MG63 (cell line): ENCODE results near the gene ADAMTS18. TPM values are rescaled to one million over a fixed set of nuclear protein-coding genes. Genes with fewer than 3 reads are reported as not detected.

Experiments
- DNase-seq: peaks from one replicate; pipeline ENCODE4 v3.0.0-alpha.2; 2020
- H3K27me3 ChIP-seq: fragments of 250-450 bp; sonication (Bioruptor Pico); 2 replicates; pipeline ENCODE4 v1.5.1; 2020; ENCODE audit warnings: mild to moderate bottlenecking, moderate library complexity
- H3K36me3 ChIP-seq: fragments of 250-450 bp; sonication (Bioruptor Pico); 2 replicates; pipeline ENCODE4 v1.5.1; 2020; ENCODE audit warnings: mild to moderate bottlenecking, moderate library complexity
- H3K4me3 ChIP-seq: fragments of 250-450 bp; sonication (Bioruptor Pico); 2 replicates; pipeline ENCODE4 v1.5.1; 2020; ENCODE audit warnings: mild to moderate bottlenecking, moderate library complexity
- H3K9me3 ChIP-seq: fragments of 250-450 bp; sonication (Bioruptor Pico); 2 replicates; pipeline ENCODE4 v1.5.1; 2020; ENCODE audit warnings: mild to moderate bottlenecking, moderate library complexity
- total RNA-seq: library from RNA; depleted of rRNA; stranded (reverse); fragments of >200 nt; shearing (Covaris generic); gene quantifications from 2 replicates; pipeline ENCODE4 v1.2.3, GENCODE V29; 2014; ENCODE audit warnings: low replicate concordance

ADAMTS18 gene
- total RNA-seq, 1 experiment from 2014 or later, result not detected

GRCh38 chr16:77408607-77409006 is 26.2 kb downstream of the ADAMTS18 start:
- Histone ChIP-seq H3K4me3 (no peak overlapping the region), H3K9me3 (no peaks in the 10 kb centered on the region), H3K36me3 (no peaks in the 10 kb centered on the region), H3K27me3 (no peaks in the 10 kb centered on the region)
- no peak for DNase-seq

DNA sequence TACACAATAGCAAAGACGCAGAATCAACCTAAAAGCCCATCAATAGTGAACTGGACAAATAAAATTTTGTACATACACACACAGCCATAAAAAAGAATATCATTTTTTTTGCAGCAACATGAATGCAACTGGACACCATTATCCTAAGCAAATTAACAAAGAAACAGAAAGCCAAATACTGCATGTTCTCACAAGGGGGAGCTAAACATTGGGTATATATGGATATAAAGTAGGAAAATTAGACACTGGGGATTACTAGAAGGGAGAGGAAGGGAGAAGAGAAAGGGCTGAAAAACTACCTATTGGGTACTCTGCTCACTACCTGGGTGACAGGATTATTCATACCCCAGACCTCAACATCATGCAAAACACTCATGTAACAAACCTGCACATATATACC is 28.2 kb downstream of the ADAMTS18 start:
- no peak for DNase-seq

DNA sequence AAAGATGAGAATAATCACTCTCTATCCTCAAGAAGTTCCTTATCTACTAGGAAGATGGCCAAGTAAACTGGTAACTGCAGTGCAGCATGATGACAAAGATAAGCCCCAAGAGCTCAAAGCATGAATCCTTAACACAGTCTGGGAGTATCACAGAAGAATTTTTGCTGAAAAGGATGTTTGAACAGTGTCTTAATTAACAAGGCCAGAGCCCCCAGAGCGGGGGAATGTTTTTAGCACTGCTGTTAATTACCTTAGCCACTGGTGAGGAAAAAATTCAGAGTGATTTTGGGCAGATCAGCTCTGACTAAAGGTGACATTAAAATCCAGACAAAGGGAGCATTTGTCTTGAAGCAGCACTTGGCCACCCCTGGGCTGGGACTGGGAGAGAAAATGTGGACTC is 30.1 kb downstream of the ADAMTS18 start:
- no peak for DNase-seq
- Histone ChIP-seq H3K9me3 (no peaks in the 10 kb centered on the region), H3K27me3 (no peaks in the 10 kb centered on the region), H3K4me3 (no peak overlapping the region), H3K36me3 (no peaks in the 10 kb centered on the region)

More for the DNA sequence above, 28.2 kb downstream of the ADAMTS18 start:
- no peaks in the 10 kb centered on the region for H3K27me3 ChIP-seq
- no peak overlapping the region for H3K4me3 ChIP-seq
- no peaks in the 10 kb centered on the region for H3K9me3 ChIP-seq
- no peaks in the 10 kb centered on the region for H3K36me3 ChIP-seq

- DNase-seq, result no peak
- Histone ChIP-seq H3K27me3 (no peaks in the 10 kb centered on the region), H3K36me3 (no peaks in the 10 kb centered on the region), H3K9me3 (no peaks in the 10 kb centered on the region), H3K4me3 (no peak overlapping the region)
Measured at GRCh38 chr16:77403732-77404131, 31.1 kb downstream of the ADAMTS18 start.

DNA sequence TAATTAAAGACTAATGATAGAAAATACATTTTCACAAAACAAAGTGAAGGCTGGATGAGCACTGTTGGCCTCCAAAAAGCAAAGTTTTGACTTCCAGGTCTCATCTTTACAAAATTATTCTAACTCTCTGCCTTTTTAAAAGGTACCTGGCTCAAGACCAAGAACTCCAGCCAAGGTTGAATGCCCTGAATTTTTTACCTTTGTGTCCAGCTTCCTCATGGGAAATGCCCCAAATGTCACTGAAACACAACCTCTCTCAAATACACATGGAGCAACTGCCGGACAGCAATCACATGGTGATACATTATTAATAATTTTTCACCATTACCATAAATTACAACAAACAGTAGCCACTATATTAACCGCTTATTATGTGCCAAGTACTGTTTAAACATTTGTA is 32.2 kb downstream of the ADAMTS18 start:
- Histone ChIP-seq H3K27me3 (no peaks in the 10 kb centered on the region), H3K9me3 (no peaks in the 10 kb centered on the region), H3K36me3 (no peaks in the 10 kb centered on the region), H3K4me3 (no peak overlapping the region)
- DNase-seq, result no peak

DNA sequence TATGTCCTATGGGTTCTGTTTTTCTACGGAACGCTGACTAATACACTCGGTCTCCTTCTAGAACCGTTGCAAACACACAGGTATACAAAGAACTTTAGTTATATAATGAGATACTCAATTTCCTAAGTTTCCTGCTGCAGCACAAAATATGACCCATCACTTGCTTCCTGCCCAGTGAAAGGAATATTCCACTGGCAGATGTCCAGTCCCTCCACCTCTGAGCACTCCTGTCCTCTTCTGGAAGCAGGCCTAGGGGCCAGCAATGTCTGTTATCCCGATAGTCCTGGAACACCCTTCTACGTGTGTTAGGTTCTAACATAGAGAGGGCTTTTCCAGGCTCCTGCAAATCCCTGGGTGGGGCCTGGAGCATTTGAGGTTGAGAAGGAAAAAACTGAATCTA is 32.7 kb downstream of the ADAMTS18 start:
- Histone ChIP-seq H3K4me3 (no peak overlapping the region), H3K9me3 (no peaks in the 10 kb centered on the region), H3K36me3 (no peaks in the 10 kb centered on the region), H3K27me3 (no peaks in the 10 kb centered on the region)
- no peak for DNase-seq

- DNase-seq, result no peak
- no peak overlapping the region for H3K4me3 ChIP-seq
Measured at GRCh38 chr16:77399546-77399945, 35.3 kb downstream of the ADAMTS18 start.

GRCh38 chr16:77399066-77399465 is 35.8 kb downstream of the ADAMTS18 start:
- no peaks in the 10 kb centered on the region for H3K9me3 ChIP-seq
- H3K27me3 ChIP-seq, result no peaks in the 10 kb centered on the region
- DNase-seq, result no peak
- H3K36me3 ChIP-seq, result no peaks in the 10 kb centered on the region
- no peak overlapping the region for H3K4me3 ChIP-seq

More at GRCh38 chr16:77399546-77399945, 35.3 kb downstream of the ADAMTS18 start:
- Histone ChIP-seq H3K9me3 (no peaks in the 10 kb centered on the region), H3K27me3 (no peaks in the 10 kb centered on the region), H3K36me3 (no peaks in the 10 kb centered on the region)

- no peaks in the 10 kb centered on the region for H3K36me3 ChIP-seq
- H3K27me3 ChIP-seq, result no peaks in the 10 kb centered on the region
- H3K4me3 ChIP-seq, result no peak overlapping the region
- H3K9me3 ChIP-seq, result no peaks in the 10 kb centered on the region
- no peak for DNase-seq
Measured at GRCh38 chr16:77398495-77398894, 36.3 kb downstream of the ADAMTS18 start.

DNA sequence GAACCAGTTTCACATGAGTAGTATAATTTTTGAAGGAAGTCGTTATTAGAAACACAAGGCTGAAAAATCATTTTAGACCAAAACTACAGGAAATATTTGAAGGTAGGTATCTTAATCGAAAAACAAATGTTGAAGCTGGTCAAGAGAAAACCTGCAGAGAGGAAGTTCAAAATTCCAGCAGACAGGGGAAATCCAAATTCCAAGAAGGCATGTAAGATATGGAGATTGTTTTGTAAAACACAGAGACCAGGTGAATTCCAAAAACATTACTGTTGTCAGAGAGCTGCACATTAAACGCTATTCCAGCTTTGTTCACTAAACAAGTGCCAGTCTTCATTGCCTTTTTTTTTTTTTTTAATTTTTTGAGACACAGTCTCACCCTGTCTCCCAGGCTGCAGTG is 38.4 kb downstream of the ADAMTS18 start:
- H3K27me3 ChIP-seq, result no peaks in the 10 kb centered on the region
- no peaks in the 10 kb centered on the region for H3K9me3 ChIP-seq
- no peak overlapping the region for H3K4me3 ChIP-seq
- no peaks in the 10 kb centered on the region for H3K36me3 ChIP-seq
- no peak for DNase-seq

GRCh38 chr16:77394699-77395098 is 40.1 kb downstream of the ADAMTS18 start:
- Histone ChIP-seq H3K27me3 (no peaks in the 10 kb centered on the region), H3K9me3 (no peaks in the 10 kb centered on the region), H3K4me3 (no peak overlapping the region), H3K36me3 (no peaks in the 10 kb centered on the region)
- DNase-seq, result no peak

DNA sequence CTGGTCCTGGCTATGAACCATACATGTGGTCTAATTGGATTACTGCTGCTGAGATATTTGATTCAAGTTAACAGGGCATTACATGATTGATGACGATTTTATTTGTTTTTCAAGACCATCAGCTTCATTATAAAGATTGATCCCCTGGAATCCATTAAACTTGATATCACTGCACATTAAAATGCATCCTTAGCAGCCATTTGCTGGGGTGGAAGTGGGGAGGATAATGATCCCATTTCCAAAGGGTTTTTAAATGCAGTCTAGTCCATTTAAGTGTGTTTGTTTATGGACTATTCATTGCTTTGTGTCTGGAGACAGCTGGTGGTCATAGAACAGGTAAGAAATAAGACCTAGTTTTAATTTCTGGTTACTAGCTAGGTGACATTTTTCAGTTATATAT is 40.9 kb downstream of the ADAMTS18 start:
- Histone ChIP-seq H3K4me3 (no peak overlapping the region), H3K27me3 (no peaks in the 10 kb centered on the region), H3K36me3 (no peaks in the 10 kb centered on the region), H3K9me3 (no peaks in the 10 kb centered on the region)
- no peak for DNase-seq

DNA sequence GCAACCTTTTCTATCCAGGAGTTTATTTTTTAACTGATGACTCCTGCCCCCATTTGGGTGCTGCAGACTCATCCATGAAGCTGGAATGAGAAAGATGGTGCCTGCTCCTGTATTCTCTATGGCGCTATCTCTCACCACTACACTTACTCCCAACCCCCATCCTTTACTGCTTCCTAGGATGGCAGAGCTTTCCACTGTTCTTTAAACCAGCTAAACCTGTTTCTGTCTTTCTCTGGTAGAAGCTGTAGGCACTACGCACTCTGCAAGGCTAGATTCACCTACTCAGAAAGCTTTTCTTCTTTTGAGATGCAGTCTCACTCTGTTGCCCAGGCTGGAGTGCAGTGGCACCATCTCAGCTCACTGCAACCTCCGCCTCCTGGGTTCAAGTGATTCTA is 47.0 kb downstream of the ADAMTS18 start:
- H3K36me3 ChIP-seq, result no peaks in the 10 kb centered on the region
- H3K27me3 ChIP-seq, result no peaks in the 10 kb centered on the region
- H3K4me3 ChIP-seq, result no peak overlapping the region
- no peak for DNase-seq
- H3K9me3 ChIP-seq, result no peaks in the 10 kb centered on the region

DNA sequence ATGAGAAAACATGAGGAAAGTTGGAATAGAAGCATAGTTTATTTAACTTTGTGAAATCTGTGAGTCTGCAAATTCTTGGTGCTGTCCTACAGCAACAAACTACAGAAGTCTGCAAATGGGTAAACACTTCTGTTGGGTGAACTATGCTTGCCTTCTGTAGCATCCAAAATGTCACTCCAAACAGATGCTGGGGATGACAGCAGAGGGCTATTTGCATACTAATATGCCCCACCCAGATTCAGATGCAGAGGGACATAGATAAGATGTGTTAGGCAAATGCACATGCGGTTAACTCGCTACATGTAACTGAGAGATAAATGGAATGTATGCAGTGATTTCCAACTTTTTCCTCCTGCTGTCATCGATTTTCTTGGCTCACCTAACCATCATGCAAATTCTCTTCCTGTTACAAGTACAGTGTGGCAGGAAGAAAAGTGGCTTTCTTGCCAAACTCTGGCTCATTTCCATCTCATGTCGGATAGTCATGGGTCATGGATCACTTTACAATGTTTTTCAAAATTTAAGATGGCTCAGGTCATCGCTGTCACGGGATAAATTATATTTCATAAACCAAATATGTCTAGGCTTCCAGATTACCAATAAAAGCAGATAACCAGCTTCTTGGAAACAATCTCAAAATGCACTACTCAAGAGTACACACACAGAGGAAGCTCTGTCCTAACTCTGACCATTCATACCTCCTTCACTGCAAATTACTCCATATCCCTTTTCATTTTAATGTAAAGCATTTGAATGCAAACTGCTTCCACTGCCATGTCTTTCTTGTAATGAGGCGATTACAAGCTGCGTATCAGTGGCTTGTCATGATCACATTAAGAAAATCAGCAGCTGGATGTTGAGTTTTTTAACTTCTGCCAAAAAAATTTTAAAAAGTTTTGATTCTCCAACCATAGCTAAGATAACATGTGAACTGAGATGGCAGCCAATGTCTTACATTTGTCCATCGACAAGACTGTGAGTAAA is 47.7 kb downstream of the ADAMTS18 start:
- peak; percentile 10 for DNase-seq
- H3K36me3 ChIP-seq, result no peaks in the 10 kb centered on the region
- H3K27me3 ChIP-seq, result no peaks in the 10 kb centered on the region
- H3K4me3 ChIP-seq, result no peak overlapping the region
- H3K9me3 ChIP-seq, result no peaks in the 10 kb centered on the region

DNA sequence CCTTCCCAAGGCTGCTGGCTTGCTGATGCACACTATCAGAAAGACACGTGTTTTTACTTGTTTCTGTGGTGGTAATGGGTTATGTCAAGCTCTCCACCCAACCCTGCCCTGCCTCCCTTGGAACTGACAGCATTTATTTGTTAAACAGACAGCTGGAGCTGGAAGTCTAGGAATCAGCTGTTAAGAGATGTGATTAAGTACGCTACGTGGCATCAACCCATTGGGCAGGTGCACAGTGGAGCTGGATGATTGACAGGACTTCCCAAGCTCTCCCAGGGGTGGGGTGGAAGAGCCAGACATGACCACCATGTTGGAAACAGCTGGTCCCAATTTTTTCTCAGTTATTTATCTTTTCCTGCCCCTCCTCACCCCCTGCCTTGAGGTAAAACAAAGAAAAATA is 49.4 kb downstream of the ADAMTS18 start:
- no peak for DNase-seq
- H3K36me3 ChIP-seq, result no peaks in the 10 kb centered on the region
- no peaks in the 10 kb centered on the region for H3K27me3 ChIP-seq
- H3K9me3 ChIP-seq, result no peaks in the 10 kb centered on the region
- H3K4me3 ChIP-seq, result no peak overlapping the region

- H3K9me3 ChIP-seq, result no peaks in the 10 kb centered on the region
- H3K36me3 ChIP-seq, result no peaks in the 10 kb centered on the region
- DNase-seq, result no peak
- H3K4me3 ChIP-seq, result no peak overlapping the region
- no peaks in the 10 kb centered on the region for H3K27me3 ChIP-seq
Measured at GRCh38 chr16:77383606-77384187, 51.1 kb downstream of the ADAMTS18 start.

- Histone ChIP-seq H3K4me3 (no peak overlapping the region), H3K36me3 (no peaks in the 10 kb centered on the region), H3K9me3 (no peaks in the 10 kb centered on the region), H3K27me3 (no peaks in the 10 kb centered on the region)
- DNase-seq, result no peak
Measured at GRCh38 chr16:77376358-77376757, 58.5 kb downstream of the ADAMTS18 start.

GRCh38 chr16:77375396-77375795 is 59.4 kb downstream of the ADAMTS18 start:
- H3K9me3 ChIP-seq, result no peaks in the 10 kb centered on the region
- no peaks in the 10 kb centered on the region for H3K36me3 ChIP-seq
- no peak for DNase-seq
- no peaks in the 10 kb centered on the region for H3K27me3 ChIP-seq
- H3K4me3 ChIP-seq, result no peak overlapping the region
